ENCODE data around the gene PRAMEF18. TPM values are rescaled to one million over a fixed set of nuclear protein-coding genes. Genes with fewer than 3 reads are reported as not detected.
"Not testable (repeated sequence)": the region's sequence is repeated elsewhere in the genome, so short reads cannot be mapped to it uniquely, and the experiment has no call there.

PRAMEF18 gene, protein sequence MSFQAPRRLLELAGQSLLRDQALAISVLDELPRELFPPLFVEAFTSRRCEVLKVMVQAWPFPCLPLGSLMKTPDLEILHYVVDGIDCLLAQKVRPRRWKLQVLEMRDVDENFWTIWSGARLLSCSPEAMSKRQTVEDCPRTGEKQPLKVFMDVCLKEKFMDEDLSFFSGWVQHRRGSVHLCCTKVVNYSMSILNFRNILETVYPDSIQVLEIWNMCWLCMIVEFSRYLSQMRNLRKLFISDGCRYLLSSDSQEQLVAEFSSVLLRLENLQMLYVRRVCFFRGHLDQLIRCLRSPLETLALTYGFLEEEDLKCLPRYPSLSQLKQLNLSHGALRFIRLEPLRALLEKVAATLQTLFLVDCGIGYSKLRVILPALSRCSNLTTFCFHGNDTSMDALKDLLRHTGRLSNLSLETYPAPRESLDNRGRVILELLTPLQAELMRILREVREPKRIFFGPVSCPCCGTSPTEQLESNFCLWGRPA
- total RNA-seq: not detected

DNA sequence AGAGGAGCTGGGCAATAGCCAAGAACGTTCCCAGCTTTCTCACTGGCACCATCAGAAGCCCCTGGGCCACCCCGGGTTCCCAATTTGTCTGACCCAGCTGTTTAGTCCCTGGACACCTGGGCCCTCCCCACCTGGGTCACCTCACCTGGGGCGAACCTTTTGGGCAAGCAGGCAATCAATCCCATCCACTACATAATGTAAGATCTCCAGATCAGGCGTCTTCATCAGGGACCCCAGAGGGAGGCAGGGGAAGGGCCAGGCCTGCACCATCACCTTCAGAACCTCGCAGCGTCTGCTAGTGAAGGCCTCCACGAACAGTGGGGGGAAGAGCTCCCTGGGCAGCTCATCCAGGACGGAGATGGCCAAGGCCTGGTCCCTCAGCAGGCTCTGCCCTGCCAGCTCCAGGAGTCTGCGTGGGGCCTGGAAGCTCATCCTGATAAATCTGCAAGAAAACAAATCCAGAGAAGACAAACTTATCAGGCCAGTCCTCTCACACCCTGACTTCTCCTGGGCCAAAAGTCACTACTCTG, at the start of gene PRAMEF18:
PRAMEF18 (minus strand) TSS at position 480 of the 530 bp plus-strand sequence; CDS start at position 432, 48 bp downstream.
- not testable (repeated sequence) for ATAC-seq (ENCODE audit: low FRiP score); DNase-seq (ENCODE audit: low spot score)

DNA sequence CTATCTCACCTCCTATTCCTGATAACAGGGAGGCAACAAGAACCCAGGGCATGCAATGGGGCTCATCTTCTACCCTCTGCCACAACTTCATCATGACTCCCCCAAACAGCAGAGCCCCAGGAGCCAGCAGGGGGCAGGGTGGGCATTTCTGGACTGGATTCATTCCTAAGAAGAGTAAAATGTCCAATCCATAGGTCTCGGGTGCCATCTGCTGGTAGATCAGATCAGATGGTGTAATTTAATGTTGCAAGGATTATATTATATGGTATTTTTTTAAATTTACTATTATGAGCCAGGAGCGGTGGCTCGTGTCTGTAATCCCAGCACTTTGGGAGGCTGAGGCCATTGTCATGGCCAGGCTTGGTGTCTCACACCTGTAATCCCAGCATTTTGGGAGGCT, 39.2 kb upstream of the PRAMEF18 start:
- not testable (repeated sequence) for ATAC-seq (ENCODE audit: low FRiP score); DNase-seq (ENCODE audit: low spot score)

DNA sequence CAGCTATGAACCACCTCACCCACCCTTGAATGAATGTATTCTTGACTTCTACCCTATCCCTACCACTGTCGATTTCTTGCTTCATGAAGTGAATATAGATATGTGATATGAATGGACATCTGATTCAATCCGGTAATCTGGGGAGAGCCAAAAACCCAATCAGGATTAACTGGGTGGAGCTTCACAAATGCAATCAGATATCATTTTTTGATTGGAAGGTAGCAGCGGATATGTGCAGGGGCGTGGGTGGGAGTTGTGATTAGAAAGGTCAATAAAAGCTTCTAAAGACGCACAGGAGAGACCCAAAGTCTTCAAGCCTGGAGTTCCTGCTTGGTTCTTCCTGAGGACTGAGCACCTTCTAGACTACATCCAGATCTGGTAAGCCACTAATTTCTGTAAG, 27.9 kb upstream of the PRAMEF18 start, which contains the start of gene PRAMEF5:
PRAMEF5 (plus strand) TSS at position 301 of the 400 bp plus-strand sequence. CDS start 5,071 bp downstream, outside the sequence.
- not testable (repeated sequence) for ATAC-seq (ENCODE audit: low FRiP score)

DNA sequence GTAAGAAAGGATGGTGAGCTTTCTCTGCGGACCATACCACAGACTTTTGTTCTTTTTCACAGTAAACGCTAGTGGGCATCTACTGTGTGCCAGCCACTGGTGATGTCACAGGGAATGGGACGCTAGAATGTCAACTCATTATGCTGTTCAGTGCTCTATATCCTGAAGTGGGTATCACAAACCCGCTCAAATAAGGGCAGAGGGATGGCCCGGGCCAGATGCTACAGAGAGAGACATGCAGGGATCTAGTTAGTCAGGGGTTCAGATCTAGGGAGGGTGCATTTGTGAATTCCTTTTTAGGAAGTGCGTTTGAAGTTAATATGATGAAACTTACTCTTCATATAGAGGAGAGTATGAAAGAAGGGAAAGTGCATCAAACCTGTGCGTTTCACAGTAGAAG, 21.2 kb upstream of the PRAMEF18 start:
- not testable (repeated sequence) for ATAC-seq (ENCODE audit: low FRiP score); DNase-seq (ENCODE audit: low spot score)

More for the DNA sequence above, 27.9 kb upstream of the PRAMEF18 start, which contains the start of gene PRAMEF5:
- DNase-seq (ENCODE audit: low spot score): not testable (repeated sequence)

DNA sequence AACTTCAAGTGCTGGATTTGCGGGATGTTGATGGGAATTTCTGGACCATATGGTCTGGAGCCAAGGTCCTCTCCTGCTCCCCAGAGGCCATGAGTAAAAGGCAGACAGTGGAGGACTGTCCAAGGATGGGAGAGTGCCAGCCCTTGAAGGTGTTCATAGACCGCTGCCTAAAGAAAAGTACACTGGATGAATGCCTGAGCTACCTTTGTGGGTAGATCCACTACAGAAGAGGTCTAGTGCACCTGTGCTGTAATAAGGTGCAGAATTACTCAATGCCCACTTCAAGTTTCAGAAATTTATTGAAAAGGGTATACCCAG, 20.6 kb upstream of the PRAMEF18 start:
- not testable (repeated sequence) for ATAC-seq (ENCODE audit: low FRiP score); DNase-seq (ENCODE audit: low spot score)

DNA sequence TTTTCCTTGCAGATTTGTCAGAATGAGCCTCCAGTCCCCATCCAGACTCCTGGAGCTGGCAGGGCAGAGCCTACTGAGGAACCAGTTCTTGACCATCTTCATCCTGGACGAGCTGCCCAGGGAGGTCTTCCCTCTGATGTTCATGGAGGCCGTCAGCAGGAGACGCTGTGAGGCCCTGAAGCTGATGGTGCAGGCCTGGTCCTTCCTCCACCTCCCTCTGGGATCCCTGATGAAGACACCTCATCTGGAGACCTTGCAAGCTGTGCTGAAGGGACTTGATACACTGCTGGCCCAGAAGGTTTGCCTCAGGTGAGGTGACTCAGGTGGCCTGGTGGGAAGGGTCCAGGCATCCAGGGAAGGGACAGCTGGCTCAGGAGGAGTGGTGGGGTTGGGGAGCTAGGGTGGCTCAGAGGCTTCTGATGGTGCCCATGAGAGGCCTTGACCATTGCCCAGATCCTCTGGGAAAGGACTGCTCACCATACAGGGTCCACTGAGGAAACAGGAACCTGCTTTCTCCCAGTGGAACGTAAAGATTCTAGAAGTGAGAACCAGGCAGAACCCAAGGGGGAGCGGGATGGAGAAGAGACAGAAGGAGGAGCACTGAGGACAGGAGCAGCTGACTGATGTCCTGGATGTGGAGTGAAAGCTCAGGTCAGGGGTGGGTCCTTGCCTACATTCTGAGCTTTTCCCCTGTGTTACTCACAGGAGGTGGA, 20.0 kb upstream of the PRAMEF18 start:
- DNase-seq (ENCODE audit: low spot score); ATAC-seq (ENCODE audit: low FRiP score): not testable (repeated sequence)

DNA sequence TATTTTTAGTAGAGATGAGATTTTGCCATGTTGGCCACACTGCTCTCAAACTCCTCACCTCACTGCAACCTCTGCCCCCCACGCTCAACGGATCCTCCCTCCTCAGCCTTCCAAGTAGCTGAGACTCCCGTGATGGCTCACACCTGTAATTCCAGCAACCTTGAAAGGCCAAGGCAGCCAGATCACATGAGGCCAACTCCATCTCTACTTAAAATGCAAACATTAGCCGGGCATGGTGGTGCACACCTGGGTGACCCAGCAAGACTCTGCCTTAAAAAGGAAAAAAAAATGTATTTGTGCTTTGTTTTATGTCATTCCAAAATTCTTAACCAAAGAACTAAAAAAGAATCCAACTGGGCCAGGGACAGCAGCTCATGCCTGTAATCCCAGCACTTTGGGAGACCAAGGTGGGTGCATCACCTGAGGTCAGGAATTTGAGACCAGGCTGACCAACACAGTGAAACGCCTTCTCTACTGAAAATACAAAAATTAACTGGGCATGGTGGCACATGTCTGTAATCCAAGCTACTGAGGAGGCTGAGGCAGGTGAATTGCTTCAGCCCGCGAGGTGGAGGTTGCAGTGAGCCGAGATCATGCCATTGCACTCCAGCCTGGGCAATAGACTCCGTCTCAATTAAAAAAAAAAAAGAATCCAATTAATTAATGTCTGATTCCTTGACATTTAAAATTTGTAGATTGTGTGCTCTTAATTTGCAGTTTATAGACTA, 17.7 kb upstream of the PRAMEF18 start:
- peak; percentile 16 for DNase-seq (ENCODE audit: low spot score)
- ATAC-seq (ENCODE audit: low FRiP score): not testable (repeated sequence)

DNA sequence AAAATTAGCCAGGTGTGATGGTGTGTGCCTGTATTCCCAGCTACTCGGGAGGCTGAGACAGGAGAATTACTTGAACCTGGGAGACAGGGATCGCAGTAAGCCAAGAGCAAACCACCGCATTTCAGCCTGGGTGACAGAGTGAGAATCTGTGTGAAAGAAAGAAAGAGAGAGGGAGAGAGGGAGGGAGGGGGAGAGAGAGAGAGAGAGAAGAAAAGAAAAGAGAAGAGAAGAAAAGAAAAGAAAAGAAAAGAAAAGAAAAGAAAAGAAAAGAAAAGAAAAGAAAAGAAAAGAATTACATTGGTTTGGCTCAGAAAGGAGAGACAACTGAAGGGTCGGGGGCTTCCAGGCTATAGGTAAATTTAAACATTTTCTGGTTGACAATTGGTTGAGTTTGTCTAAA, 13.7 kb upstream of the PRAMEF18 start:
- ATAC-seq (ENCODE audit: low FRiP score); DNase-seq (ENCODE audit: low spot score): not testable (repeated sequence)

DNA sequence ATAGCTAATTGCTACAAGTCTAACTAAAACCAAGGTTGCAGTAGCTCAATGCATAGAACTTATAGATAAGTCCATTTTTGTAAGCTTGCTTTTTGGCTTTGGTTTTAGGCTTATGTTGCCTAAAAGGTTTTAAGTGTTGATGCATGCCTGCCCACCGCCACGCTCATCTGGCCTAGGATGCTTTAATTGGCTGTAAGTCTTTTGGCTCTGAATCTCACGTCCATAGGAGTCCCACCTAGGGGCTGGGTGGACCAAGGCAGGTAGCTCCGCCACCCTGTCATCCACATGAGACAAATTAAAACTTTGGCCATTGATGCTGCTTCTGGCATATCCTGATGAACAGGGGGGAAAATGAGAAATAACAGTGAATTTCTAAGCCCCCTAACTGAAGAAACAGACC, 11.6 kb upstream of the PRAMEF18 start:
- not testable (repeated sequence) for ATAC-seq (ENCODE audit: low FRiP score); DNase-seq (ENCODE audit: low spot score)

DNA sequence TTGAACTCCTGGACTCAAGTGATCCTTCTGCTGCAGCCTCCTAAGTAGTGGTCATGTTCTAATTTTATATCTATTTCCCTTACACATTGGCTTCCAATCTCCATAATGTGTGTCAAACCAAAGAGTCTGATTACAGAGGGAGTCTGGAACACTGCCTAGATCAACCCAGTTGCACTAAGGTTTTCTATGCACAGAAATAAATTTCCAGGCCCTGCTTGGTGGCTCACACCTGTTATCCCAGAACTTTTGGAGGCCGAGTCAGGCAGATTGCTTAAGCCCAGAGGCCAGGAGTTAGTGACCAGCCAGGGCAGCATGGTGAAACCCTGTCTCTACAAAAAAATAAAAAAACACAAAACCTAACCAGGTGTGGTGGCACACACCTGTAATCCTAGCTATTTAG, 8.1 kb upstream of the PRAMEF18 start:
- not testable (repeated sequence) for ATAC-seq (ENCODE audit: low FRiP score); DNase-seq (ENCODE audit: low spot score)

DNA sequence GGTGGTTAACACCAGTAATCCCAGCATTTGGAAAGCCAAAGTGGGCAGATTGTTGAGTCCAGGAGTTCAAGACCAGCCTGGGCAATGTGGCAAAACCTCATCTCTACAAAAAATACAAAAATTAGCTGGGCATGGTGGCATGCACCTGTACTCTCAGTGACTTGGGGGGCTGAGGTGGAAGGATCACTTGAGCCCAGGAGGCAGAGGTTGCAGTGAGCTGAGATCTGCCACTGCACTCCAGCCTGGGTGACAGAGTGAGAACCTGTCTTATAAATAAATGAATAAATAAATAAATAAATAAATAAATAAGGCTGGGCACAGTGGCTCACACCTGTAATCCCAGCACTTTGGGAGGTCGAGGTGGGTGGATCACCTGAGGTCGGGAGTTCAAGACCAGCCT, 6.1 kb upstream of the PRAMEF18 start:
- not testable (repeated sequence) for ATAC-seq (ENCODE audit: low FRiP score); DNase-seq (ENCODE audit: low spot score)

DNA sequence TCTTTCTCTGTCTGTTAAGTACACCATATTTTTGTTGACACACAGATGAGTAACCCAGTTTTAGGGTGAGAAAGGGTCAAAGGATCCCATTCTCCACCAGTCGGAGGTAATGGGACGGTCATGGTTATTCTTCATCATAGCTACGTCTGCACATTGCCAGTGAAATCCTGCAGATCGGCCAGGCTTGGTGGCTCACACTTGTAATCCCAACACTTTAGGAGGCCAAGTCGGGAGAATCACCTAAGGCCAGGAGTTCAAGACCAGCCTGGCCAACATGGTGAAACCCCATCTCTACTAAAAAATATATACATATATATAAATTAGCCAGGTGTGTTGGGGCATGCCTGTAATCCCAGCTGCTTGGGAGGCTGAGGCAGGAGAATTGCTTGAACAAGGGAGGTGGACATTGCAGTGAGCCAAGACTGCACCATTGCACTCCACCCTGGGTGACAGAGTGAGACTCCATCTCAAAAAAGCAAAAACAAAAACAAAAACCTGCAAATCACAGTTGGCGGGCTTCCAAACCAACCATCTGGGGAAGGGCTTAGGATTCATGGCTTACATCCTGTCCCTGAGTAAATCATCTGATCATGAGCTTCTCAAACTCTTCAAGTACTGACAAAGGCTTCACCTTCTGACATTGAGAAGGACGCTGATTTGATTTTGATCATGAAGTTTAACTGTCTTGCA, 5.3 kb upstream of the PRAMEF18 start:
- ATAC-seq (ENCODE audit: low FRiP score): not testable (repeated sequence)
- peak; percentile 18 for DNase-seq (ENCODE audit: low spot score)

DNA sequence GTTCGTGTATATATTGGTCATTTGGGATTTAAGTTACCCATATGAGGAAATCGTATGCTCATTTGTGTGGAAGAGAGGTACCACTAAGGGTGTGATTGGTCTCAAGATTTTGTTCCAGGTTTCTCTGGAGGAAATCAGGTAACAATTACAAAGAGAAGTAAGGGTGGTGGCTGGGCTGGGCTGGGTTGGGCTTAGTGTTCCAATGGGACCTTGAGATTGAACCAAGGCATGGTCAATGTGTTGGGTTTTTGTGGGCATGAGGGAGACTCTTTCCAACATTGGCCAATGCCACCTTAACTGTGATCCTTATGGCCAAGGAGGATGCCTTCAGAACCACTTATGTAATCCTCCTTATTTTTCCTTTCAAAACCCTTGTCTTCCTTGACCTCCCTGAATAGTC, 4.6 kb upstream of the PRAMEF18 start:
- peak; percentile 9 for DNase-seq (ENCODE audit: low spot score)
- not testable (repeated sequence) for ATAC-seq (ENCODE audit: low FRiP score)

DNA sequence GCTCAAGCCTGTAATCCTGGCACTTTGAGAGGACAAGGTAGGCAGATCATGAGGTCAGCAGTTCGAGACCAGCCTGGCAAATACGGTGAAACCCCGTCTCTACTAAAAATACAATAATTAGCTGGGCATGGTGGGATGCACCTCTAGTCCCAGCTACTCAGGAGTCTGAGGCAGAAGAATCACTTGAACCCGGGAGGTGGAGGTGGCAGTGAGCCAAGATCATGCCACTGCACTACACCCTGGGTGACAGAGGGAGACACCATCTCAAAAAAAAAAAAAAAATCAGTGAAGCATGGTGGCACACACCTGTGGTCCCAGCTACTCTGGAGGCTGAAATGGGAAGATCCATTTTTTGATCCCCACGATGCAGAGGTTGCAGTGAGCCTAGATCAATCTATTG, 4.1 kb upstream of the PRAMEF18 start:
- not testable (repeated sequence) for ATAC-seq (ENCODE audit: low FRiP score); DNase-seq (ENCODE audit: low spot score)

Data from omental fat pad (tissue), 4 donors.